Cardiac muscle cell (in vitro differentiated cells and primary cell): ENCODE measurements around the gene MGAT5. TPM values are rescaled to one million over a fixed set of nuclear protein-coding genes. Genes with fewer than 3 reads are reported as not detected.
"Not testable (repeated sequence)": the region's sequence is repeated elsewhere in the genome, so short reads cannot be mapped to it uniquely, and the experiment has no call there.

Experiments used
- DNase-seq, 2 donors: peaks; one replicate each; pipeline versions ENCODE4 v3.0.0 to v3.0.0-alpha.2; 2010 to 2017; ENCODE audit warnings: low read depth in 1 of 2, low spot score in 1 of 2
- H3K27ac ChIP-seq: fragments of 200-600 bp; sonication (generic); 2 replicates; pipeline ENCODE4 v1.5.1; 2016
- H3K27me3 ChIP-seq: fragments of 200-600 bp; sonication (generic); 2 replicates; pipeline ENCODE4 v1.6.0; 2016; ENCODE audit warnings: control low read depth
- H3K36me3 ChIP-seq: fragments of 200-600 bp; sonication (generic); 2 replicates; pipeline ENCODE4 v1.5.1; 2016; ENCODE audit warnings: control low read depth
- H3K4me1 ChIP-seq: fragments of 200-600 bp; sonication (generic); 2 replicates; pipeline ENCODE4 v1.8.1; 2017; ENCODE audit warnings: low read depth, mild to moderate bottlenecking, mixed run types
- H3K4me3 ChIP-seq: fragments of 200-600 bp; sonication (generic); 2 replicates; pipeline ENCODE4 v1.5.1; 2016; ENCODE audit warnings: mild to moderate bottlenecking
- H3K9me3 ChIP-seq: fragments of 200-600 bp; sonication (generic); 2 replicates; pipeline ENCODE4 v1.5.1; 2017; ENCODE audit warnings: low read depth, mild to moderate bottlenecking, control low read depth
- polyA plus RNA-seq: library from polyadenylated mRNA; unstranded; fragments of >200 nt; fragmentation: Nextera tagmentation; extraction: Ambion mirVana; gene quantifications from 2 replicates; pipeline ENCODE4 v1.2.1, GENCODE V29; 2016
- total RNA-seq: library from RNA; depleted of rRNA; stranded (reverse); fragments of >200 nt; gene quantifications from 2 replicates; pipeline ENCODE4 v1.2.3, GENCODE V29; 2016
- TF ChIP-seq, protein P1 (sequence below): IDR thresholded peaks from 2 replicates; pipeline ENCODE4 v1.5.1; 2012; ENCODE audit warnings: low read depth, mild to moderate bottlenecking, low read length

The MGAT5 gene
- total and polyA plus RNA-seq, 2 experiments from 2014 or later: 12.5 to 66.8 TPM

DNA sequence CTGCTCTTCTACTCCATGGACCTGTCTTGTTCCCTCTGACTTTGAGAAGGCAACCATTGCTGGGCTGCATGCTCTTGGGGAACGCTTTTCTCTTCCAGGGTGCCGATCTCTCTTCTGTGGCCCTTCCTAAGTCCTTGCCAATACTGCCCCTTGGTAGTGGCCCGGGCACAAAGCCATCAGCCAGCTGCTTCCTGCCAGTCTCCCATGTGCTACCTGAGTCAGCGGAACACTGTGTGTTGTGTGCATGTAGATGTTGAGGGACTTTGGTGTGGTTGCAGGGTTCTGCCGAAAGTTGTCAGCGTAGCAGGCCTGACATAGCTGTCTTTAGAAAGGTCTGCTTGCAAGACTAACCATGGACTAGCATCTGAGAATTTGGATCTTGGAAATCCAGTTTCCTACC, 35.4 kb downstream of the MGAT5 start:
- Histone ChIP-seq H3K9me3 (no peaks in the 10 kb centered on the region), H3K4me1 (peaks cover 7% of the 10 kb centered on the region), H3K36me3 (no peaks in the 10 kb centered on the region), H3K27ac (no peak overlapping the region), H3K4me3 (no peak overlapping the region), H3K27me3 (no peaks in the 10 kb centered on the region)
- no peak for DNase-seq
- TF ChIP-seq, protein P1, sequence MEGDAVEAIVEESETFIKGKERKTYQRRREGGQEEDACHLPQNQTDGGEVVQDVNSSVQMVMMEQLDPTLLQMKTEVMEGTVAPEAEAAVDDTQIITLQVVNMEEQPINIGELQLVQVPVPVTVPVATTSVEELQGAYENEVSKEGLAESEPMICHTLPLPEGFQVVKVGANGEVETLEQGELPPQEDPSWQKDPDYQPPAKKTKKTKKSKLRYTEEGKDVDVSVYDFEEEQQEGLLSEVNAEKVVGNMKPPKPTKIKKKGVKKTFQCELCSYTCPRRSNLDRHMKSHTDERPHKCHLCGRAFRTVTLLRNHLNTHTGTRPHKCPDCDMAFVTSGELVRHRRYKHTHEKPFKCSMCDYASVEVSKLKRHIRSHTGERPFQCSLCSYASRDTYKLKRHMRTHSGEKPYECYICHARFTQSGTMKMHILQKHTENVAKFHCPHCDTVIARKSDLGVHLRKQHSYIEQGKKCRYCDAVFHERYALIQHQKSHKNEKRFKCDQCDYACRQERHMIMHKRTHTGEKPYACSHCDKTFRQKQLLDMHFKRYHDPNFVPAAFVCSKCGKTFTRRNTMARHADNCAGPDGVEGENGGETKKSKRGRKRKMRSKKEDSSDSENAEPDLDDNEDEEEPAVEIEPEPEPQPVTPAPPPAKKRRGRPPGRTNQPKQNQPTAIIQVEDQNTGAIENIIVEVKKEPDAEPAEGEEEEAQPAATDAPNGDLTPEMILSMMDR: no peak

DNA sequence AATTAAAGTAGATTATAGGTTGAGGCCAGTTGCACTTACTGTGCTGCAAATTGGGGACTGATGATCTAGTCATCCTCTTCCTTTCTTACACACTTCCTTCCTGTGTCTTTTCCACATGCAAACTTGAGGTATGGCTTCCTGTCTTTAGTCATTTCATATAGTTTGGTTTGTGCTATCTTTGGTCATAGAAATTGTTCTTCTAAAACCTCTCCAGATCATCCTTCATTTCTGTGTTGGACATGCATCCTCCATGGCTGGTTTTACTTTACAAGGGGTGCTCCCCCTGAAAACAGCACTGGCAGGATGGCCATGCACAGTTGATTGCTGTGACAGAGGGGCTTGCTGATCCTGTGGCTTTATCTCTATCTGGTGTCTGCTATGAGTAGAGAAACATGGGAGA, 36.5 kb downstream of the MGAT5 start:
- no peaks in the 10 kb centered on the region for H3K9me3 ChIP-seq
- peaks cover 7% of the 10 kb centered on the region for H3K4me1 ChIP-seq
- H3K27me3 ChIP-seq: no peaks in the 10 kb centered on the region
- H3K36me3 ChIP-seq: no peaks in the 10 kb centered on the region
- TF ChIP-seq, protein P1: no peak
- H3K4me3 ChIP-seq: no peak overlapping the region
- no peak for DNase-seq
- no peak overlapping the region for H3K27ac ChIP-seq

- TF ChIP-seq, protein P1: no peak
- no peak overlapping the region for H3K4me3 ChIP-seq
- H3K27me3 ChIP-seq: no peaks in the 10 kb centered on the region
- H3K4me1 ChIP-seq: peaks cover 7% of the 10 kb centered on the region
- H3K27ac ChIP-seq: no peak overlapping the region
- no peak for DNase-seq
- no peaks in the 10 kb centered on the region for H3K9me3 ChIP-seq
- no peaks in the 10 kb centered on the region for H3K36me3 ChIP-seq
These were observed 38.6 kb downstream of the MGAT5 start for GRCh38 chr2:134292514-134292913.

DNA sequence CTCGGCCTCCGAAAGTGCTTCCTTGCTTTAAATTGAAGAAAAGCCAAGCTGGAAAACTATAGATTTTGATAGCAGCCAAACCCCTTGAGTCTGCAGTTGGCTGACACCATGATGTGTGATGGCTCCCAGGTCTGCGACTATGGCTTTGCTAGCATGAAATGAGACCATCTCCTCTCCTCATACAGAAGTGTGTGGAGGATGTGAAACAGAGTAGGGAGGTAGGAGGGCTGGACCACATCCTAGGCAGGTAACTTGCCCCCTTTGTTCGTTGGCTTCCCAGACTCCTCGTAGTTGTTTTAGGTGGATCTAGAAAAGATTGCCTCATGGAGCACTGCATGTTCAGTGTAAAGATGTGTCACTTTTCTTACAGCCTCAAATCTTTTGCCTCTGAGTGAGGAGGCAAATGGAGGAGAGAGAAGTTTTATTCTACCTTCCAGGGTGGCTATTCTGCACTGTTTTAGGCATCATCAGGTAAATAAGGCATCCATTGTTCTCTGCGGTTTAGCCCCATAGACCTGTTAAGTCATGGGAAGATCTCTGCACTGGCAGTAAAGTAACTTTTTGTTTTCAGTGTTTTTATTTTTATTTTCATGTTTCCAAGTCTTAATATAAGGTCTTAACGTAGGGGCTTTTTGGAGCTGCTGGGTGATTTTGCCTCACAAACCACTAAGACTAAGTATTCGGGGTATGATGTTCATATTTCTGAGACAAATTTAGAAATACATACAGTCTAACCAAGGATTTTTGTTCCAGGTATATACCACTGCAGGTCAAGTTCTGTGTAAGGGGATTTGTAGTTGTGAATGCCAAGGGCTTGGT, 40.1 kb downstream of the MGAT5 start:
- Histone ChIP-seq H3K9me3 (no peaks in the 10 kb centered on the region), H3K4me3 (no peak overlapping the region), H3K27ac (no peak overlapping the region), H3K36me3 (no peaks in the 10 kb centered on the region), H3K4me1 (peaks cover 7% of the 10 kb centered on the region), H3K27me3 (no peaks in the 10 kb centered on the region)
- TF ChIP-seq, protein P1: no peak
- no peak for DNase-seq

DNA sequence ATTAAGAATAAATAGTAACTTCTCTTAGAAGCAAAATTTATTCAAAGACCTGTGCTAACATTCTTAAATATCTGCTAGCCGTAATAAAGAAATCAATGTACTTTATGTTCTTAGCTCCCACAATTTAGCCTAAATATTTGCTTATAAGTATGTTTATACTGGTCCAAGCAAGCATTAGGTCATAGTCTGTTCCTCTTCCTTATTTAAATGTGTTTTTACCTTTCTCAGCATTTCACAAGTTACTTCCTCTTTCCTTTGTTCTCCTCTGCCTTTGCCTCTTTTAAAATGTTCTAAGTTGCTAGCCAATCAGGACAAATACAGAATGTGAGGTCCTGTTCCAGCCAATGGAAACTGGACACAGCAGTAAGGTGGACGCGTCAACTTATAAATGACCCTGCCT, 40.7 kb downstream of the MGAT5 start:
- H3K36me3 ChIP-seq, H3K4me1 ChIP-seq, H3K27me3 ChIP-seq, H3K9me3 ChIP-seq, H3K27ac ChIP-seq, H3K4me3 ChIP-seq, DNase-seq: not testable (repeated sequence)

DNA sequence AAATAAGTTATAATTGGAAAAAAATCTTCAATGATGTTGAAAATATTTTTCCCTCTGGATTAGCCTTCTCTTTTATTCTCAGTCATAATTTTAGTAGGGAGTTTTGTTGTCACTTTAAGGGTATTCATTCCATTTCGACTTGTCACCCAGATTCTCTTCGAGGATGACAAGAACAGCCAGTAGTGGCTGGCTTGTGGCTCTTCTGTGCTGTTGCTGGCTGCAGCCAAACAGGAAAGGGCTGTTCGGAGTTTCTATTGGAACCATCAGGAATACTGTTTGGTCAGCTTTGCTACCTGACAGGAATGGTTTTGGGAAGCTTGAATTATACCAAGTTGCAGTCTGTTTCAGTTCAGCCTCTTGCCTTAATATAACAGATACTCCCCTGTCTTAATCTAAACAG, 41.6 kb downstream of the MGAT5 start:
- no peaks in the 10 kb centered on the region for H3K36me3 ChIP-seq
- TF ChIP-seq, protein P1: no peak
- H3K4me3 ChIP-seq: no peak overlapping the region
- no peaks in the 10 kb centered on the region for H3K27me3 ChIP-seq
- H3K9me3 ChIP-seq: no peaks in the 10 kb centered on the region
- no peak for DNase-seq
- no peak overlapping the region for H3K27ac ChIP-seq
- H3K4me1 ChIP-seq: peaks cover 7% of the 10 kb centered on the region
